ENCODE data around the gene FSTL4. TPM values are rescaled to one million over a fixed set of nuclear protein-coding genes. Genes with fewer than 3 reads are reported as not detected.
"Not testable (repeated sequence)": the region's sequence is repeated elsewhere in the genome, so short reads cannot be mapped to it uniquely, and the experiment has no call there.

The FSTL4 gene
- total RNA-seq, 1 donor from 2014 or later = 0.07 TPM

DNA sequence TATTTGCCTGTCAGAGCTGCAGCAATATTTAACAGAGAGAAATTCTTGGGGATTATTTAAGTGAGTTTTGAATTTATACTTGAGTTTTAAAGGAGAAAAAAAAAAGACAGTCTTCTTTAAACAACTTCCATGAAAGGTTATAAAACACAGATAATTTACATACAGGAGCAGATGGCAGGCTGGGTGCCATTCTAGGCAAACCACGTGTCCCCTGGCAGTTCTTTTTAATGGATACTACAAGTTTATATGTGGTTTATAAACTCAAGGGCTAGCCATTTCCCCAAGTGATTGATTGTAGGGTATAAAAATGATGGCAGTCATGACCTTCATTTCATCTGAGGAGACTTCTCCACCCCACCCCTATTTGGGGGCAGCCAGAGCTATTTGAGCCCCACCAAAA, 166.6 kb downstream of the FSTL4 start:
- Mint-ChIP-seq H3K9me3 (ENCODE audit: low read depth) (no peaks in the 10 kb centered on the region), H3K4me3 (ENCODE audit: unreplicated experiment) (no peak overlapping the region), H3K4me1 (ENCODE audit: low read depth) (no peaks in the 10 kb centered on the region), H3K27ac (ENCODE audit: unreplicated experiment) (no peak overlapping the region), H3K36me3 (ENCODE audit: low read depth) (no peaks in the 10 kb centered on the region), H3K27me3 (ENCODE audit: low read depth) (peaks cover 7% of the 10 kb centered on the region)
- DNase-seq (ENCODE audit: low spot score) = no peak
- TF ChIP-seq, protein P1, sequence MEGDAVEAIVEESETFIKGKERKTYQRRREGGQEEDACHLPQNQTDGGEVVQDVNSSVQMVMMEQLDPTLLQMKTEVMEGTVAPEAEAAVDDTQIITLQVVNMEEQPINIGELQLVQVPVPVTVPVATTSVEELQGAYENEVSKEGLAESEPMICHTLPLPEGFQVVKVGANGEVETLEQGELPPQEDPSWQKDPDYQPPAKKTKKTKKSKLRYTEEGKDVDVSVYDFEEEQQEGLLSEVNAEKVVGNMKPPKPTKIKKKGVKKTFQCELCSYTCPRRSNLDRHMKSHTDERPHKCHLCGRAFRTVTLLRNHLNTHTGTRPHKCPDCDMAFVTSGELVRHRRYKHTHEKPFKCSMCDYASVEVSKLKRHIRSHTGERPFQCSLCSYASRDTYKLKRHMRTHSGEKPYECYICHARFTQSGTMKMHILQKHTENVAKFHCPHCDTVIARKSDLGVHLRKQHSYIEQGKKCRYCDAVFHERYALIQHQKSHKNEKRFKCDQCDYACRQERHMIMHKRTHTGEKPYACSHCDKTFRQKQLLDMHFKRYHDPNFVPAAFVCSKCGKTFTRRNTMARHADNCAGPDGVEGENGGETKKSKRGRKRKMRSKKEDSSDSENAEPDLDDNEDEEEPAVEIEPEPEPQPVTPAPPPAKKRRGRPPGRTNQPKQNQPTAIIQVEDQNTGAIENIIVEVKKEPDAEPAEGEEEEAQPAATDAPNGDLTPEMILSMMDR (IDR thresholded peaks at IDR 0.05) = no peak

DNA sequence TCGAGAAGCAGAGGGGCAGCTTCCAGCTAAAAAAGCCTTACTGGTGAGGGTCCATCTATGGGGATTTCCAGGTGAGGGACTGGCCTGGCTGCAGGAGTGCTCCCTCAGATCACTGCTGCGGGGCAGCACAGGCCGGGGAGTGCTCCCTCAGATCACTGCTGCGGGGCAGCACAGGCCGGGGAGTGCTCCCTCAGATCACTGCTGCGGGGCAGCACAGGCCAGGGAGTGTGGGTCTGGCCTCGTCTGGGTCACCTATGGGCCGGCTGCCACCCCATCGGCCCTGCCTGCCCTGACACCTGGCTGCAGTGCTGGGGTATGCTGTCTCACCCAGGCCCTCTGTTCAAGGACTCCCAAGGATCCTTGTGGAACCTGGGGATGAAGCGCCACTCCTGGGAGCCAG, 167.1 kb downstream of the FSTL4 start:
- H3K4me1 Mint-ChIP-seq (ENCODE audit: low read depth); H3K36me3 Mint-ChIP-seq (ENCODE audit: low read depth); DNase-seq (ENCODE audit: low spot score); H3K4me3 Mint-ChIP-seq (ENCODE audit: unreplicated experiment); H3K27me3 Mint-ChIP-seq (ENCODE audit: low read depth); H3K9me3 Mint-ChIP-seq (ENCODE audit: low read depth); H3K27ac Mint-ChIP-seq (ENCODE audit: unreplicated experiment): not testable (repeated sequence)

DNA sequence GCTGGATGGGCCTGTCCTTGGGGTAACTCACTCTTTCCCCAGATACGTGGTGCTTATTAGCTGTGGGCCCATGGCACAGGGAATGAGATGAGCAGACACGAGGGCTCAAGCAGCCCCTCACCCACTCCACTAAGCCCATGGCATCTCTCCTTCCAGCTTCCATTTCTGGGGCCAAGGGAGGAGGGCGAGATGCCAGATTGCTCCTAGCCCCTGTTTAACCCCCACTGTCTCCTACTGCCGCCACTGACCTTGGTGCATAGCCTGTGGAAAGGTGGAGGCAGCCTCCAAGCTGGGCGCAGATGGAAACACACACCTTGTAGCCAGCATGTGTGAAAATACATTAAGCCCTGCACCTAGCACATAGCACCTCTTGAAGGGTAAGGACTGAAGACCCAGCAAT, 167.6 kb downstream of the FSTL4 start:
- no peaks in the 10 kb centered on the region for H3K4me1 Mint-ChIP-seq (ENCODE audit: low read depth)
- TF ChIP-seq, protein P1 (IDR thresholded peaks at IDR 0.05) = no peak
- no peaks in the 10 kb centered on the region for H3K9me3 Mint-ChIP-seq (ENCODE audit: low read depth)
- no peak for DNase-seq (ENCODE audit: low spot score)
- no peak overlapping the region for H3K4me3 Mint-ChIP-seq (ENCODE audit: unreplicated experiment)
- H3K36me3 Mint-ChIP-seq (ENCODE audit: low read depth) = no peaks in the 10 kb centered on the region
- peaks cover 5% of the 10 kb centered on the region for H3K27me3 Mint-ChIP-seq (ENCODE audit: low read depth)
- H3K27ac Mint-ChIP-seq (ENCODE audit: unreplicated experiment) = no peak overlapping the region

DNA sequence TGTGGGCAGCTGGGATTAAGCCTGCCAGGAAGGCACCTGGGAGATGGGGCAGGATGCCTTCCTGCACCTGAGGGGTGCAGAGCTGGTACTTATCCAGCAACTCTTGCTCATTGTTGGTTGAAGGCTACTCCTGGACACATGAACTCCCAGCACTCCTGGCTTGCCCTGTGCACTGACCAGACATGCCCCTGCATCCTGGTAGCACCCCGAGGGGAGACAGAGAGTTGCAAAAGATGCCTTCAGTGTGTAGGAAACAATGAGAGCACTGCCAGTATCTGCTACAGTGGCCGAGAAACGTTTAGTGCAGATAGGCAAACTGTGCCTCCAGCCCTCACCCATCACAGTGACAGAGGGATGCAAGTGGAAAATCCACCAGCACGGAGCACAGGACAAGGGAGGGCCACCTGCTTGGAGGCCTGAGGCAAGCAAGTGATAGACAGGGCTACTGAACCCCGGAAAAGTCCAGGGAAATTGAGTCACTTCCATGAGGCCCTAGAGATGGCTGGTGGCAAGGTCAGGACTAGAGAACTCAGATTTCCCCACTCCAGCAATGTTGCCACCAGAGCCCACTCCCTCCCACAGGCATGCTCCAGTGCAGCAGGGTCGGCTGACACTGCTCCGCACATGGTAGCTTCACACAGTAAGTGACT, 171.1 kb downstream of the FSTL4 start:
- no peaks in the 10 kb centered on the region for H3K9me3 Mint-ChIP-seq (ENCODE audit: low read depth)
- H3K36me3 Mint-ChIP-seq (ENCODE audit: low read depth) = no peaks in the 10 kb centered on the region
- no peak overlapping the region for H3K4me3 Mint-ChIP-seq (ENCODE audit: unreplicated experiment)
- no peak overlapping the region for H3K27ac Mint-ChIP-seq (ENCODE audit: unreplicated experiment)
- peaks cover 16% of the 10 kb centered on the region for H3K27me3 Mint-ChIP-seq (ENCODE audit: low read depth)
- TF ChIP-seq, protein P1 (IDR thresholded peaks at IDR 0.05) = no peak
- DNase-seq (ENCODE audit: low spot score) = no peak
- no peaks in the 10 kb centered on the region for H3K4me1 Mint-ChIP-seq (ENCODE audit: low read depth)

DNA sequence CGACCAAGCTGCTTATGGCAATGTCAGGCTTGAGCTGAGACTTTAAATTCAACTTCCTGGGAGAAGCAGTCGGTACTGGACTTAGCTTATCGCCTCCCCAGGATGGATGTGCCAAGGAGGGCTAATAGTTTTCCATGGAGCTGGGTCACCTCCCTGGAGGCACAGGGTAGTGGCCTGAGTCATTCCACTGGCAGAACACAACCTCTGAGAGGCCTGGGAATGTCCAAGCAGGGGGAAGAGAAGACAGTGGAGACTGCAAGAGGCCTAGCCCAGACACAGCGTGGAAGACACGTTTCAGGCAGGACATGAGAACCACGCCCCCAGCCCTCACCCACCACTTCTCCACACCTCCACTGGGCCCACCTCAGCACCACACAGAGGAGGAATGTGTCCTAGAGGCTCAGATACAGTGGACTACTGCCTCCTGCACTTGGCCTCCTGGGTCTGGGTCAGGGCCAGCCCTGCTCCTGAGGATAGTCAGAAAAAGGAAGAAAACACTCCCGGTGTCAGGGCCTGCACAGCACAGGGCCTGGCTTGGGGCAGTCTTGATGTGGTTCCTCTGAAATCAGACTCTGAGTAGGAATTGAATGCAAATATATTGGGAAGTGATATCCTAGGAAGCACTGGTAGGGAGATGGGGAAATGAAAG, 171.8 kb downstream of the FSTL4 start:
- Mint-ChIP-seq H3K27ac (ENCODE audit: unreplicated experiment) (no peak overlapping the region), H3K4me1 (ENCODE audit: low read depth) (no peaks in the 10 kb centered on the region), H3K4me3 (ENCODE audit: unreplicated experiment) (no peak overlapping the region), H3K36me3 (ENCODE audit: low read depth) (no peaks in the 10 kb centered on the region), H3K27me3 (ENCODE audit: low read depth) (peaks cover 22% of the 10 kb centered on the region), H3K9me3 (ENCODE audit: low read depth) (no peaks in the 10 kb centered on the region)
- no peak for DNase-seq (ENCODE audit: low spot score)
- TF ChIP-seq, protein P1 (IDR thresholded peaks at IDR 0.05) = no peak

DNA sequence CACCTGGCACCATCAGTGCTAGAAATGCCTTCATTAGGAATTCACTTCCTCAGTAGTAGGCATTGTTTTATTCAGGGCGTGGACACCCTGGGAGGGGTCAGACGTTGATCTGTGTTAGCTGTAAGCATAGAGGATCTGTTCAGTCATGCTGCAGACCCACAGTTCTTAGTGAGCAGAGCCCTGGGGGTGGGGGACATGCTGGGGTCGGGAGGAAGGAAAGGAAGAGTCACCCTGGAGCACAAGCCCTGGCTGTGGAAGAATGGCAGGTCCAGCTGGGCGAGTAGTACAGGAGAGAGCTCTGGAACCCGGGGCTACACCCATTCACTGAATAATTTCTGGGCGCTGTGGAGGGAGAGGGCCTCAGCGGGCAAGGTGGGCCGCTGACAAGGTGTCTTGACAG, 172.5 kb downstream of the FSTL4 start:
- H3K27ac Mint-ChIP-seq (ENCODE audit: unreplicated experiment) = no peak overlapping the region
- H3K4me1 Mint-ChIP-seq (ENCODE audit: low read depth) = no peaks in the 10 kb centered on the region

More for the DNA sequence above, 172.5 kb downstream of the FSTL4 start:
- no peak for DNase-seq (ENCODE audit: low spot score)
- TF ChIP-seq, protein P1 (IDR thresholded peaks at IDR 0.05) = no peak
- Mint-ChIP-seq H3K27me3 (ENCODE audit: low read depth) (peaks cover 25% of the 10 kb centered on the region), H3K4me3 (ENCODE audit: unreplicated experiment) (no peak overlapping the region), H3K9me3 (ENCODE audit: low read depth) (no peaks in the 10 kb centered on the region), H3K36me3 (ENCODE audit: low read depth) (no peaks in the 10 kb centered on the region)
